Measurements from ENCODE around the gene E4F1. TPM values are rescaled to one million over a fixed set of nuclear protein-coding genes. Genes with fewer than 3 reads are reported as not detected.

Gene E4F1
- total RNA-seq, 1 experiment from 2014 or later, result 41.6 TPM

- POLR2A ChIA-PET (ENCODE audit: low non-redundant PET), result interaction anchor here (0.5 kb wide), 2 partner anchors 47 to 318 kb away, joined by 4 read pairs; no protein-coding TSS in a partner anchor
- peak; percentile 71 for DNase-seq (ENCODE audit: low spot score)
- H3K36me3 ChIP-seq (ENCODE audit: insufficient read depth, low read length, poor library complexity, severe bottlenecking), result no peaks in the 10 kb centered on the region
- peaks cover 26% of the 10 kb centered on the region for H3K27me3 ChIP-seq (replicated peaks; ENCODE audit: insufficient read depth, low read depth, low read length, poor library complexity)
- TF ChIP-seq CTCF (conservative IDR thresholded peaks at IDR 0.05; ENCODE audit: low read depth, low read length) (no peak), EZH2 (IDR thresholded peaks at IDR 0.05; ENCODE audit: borderline replicate concordance, low read depth, low read length, poor library complexity, severe bottlenecking) (no peak)
- H3K4me1 ChIP-seq (ENCODE audit: insufficient read depth, low read length, poor library complexity, severe bottlenecking), result peaks cover 7% of the 10 kb centered on the region
- CTCF ChIA-PET, result interaction anchor here (1.1 kb wide), 1 partner anchor 12 kb away, joined by 3 read pairs; no protein-coding TSS in a partner anchor
- H3K9me3 ChIP-seq (ENCODE audit: low read depth, low read length, poor library complexity, severe bottlenecking), result no peaks in the 10 kb centered on the region
- no peak overlapping the region for H3K4me3 ChIP-seq (ENCODE audit: low read depth, low read length, poor library complexity, severe bottlenecking)
- intact Hi-C loops (cut with micrococcal nuclease; ENCODE audit: unreplicated experiment), result no loop called here
- BruUV-seq (replicated peaks), result no TSS peak
- no peak overlapping the region for H3K27ac ChIP-seq (ENCODE audit: low read depth, low read length, poor library complexity, severe bottlenecking)
Measured at GRCh38 chr16:2194166-2194834, 29.1 kb upstream of the E4F1 start.

- Histone ChIP-seq H3K27me3 (replicated peaks; ENCODE audit: insufficient read depth, low read depth, low read length, poor library complexity) (peaks cover 26% of the 10 kb centered on the region), H3K4me1 (ENCODE audit: insufficient read depth, low read length, poor library complexity, severe bottlenecking) (peaks cover 7% of the 10 kb centered on the region), H3K27ac (ENCODE audit: low read depth, low read length, poor library complexity, severe bottlenecking) (no peak overlapping the region), H3K36me3 (ENCODE audit: insufficient read depth, low read length, poor library complexity, severe bottlenecking) (no peaks in the 10 kb centered on the region), H3K9me3 (ENCODE audit: low read depth, low read length, poor library complexity, severe bottlenecking) (no peaks in the 10 kb centered on the region), H3K4me3 (ENCODE audit: low read depth, low read length, poor library complexity, severe bottlenecking) (no peak overlapping the region)
- no TSS peak for BruUV-seq (replicated peaks)
- DNase-seq (ENCODE audit: low spot score), result peak; percentile 48
- ChIA-PET CTCF (interaction anchor here (0.6 to 1.1 kb wide), 2 partner anchors 13 to 168 kb away, joined by 3 read pairs; partner anchors contain the start of gene NHERF2), POLR2A (ENCODE audit: low non-redundant PET) (interaction anchor here (0.5 kb wide), 2 partner anchors 46 to 318 kb away, joined by 4 read pairs; no protein-coding TSS in a partner anchor)
- TF ChIP-seq CTCF (conservative IDR thresholded peaks at IDR 0.05; ENCODE audit: low read depth, low read length) (peak; percentile 38; the same call in 1 of the 2 replicates), EZH2 (IDR thresholded peaks at IDR 0.05; ENCODE audit: borderline replicate concordance, low read depth, low read length, poor library complexity, severe bottlenecking) (no peak)
- intact Hi-C loops (cut with micrococcal nuclease; ENCODE audit: unreplicated experiment), result no loop called here
Measured at GRCh38 chr16:2194852-2195321, 28.5 kb upstream of the E4F1 start.

GRCh38 chr16:2195322-2196161, 27.8 kb upstream of the E4F1 start:
- H3K27me3 ChIP-seq (replicated peaks; ENCODE audit: insufficient read depth, low read depth, low read length, poor library complexity), result peaks cover 26% of the 10 kb centered on the region
- H3K27ac ChIP-seq (ENCODE audit: low read depth, low read length, poor library complexity, severe bottlenecking), result no peak overlapping the region
- BruUV-seq (replicated peaks), result no TSS peak
- no peaks in the 10 kb centered on the region for H3K36me3 ChIP-seq (ENCODE audit: insufficient read depth, low read length, poor library complexity, severe bottlenecking)
- TF ChIP-seq CTCF (conservative IDR thresholded peaks at IDR 0.05; ENCODE audit: low read depth, low read length) (no peak), EZH2 (IDR thresholded peaks at IDR 0.05; ENCODE audit: borderline replicate concordance, low read depth, low read length, poor library complexity, severe bottlenecking) (no peak)
- CTCF ChIA-PET, result interaction anchor here (0.6 kb wide), 1 partner anchor 169 kb away, joined by 3 read pairs; the partner anchor contains the start of gene NHERF2
- H3K4me1 ChIP-seq (ENCODE audit: insufficient read depth, low read length, poor library complexity, severe bottlenecking), result peaks cover 7% of the 10 kb centered on the region
- no peak for DNase-seq (ENCODE audit: low spot score)
- H3K9me3 ChIP-seq (ENCODE audit: low read depth, low read length, poor library complexity, severe bottlenecking), result no peaks in the 10 kb centered on the region
- H3K4me3 ChIP-seq (ENCODE audit: low read depth, low read length, poor library complexity, severe bottlenecking), result peak overlapping the region; percentile 53
- intact Hi-C loops (cut with micrococcal nuclease; ENCODE audit: unreplicated experiment), result no loop called here
- POLR2A ChIA-PET (ENCODE audit: low non-redundant PET), result no interaction called here
